Adrenal gland (tissue), 5 donors: ENCODE data around the gene AFDN.

Experiments used
- POLR2A ChIP-seq, 2 donors: fragments of 450-650 bp; IDR thresholded peaks; one replicate each; pipeline ENCODE4 v1.6.1; 2017; ENCODE audit warnings: antibody characterized with exemption in 2 of 2, mild to moderate bottlenecking in 2 of 2, moderate library complexity in 1 of 2
- TF ChIP-seq, protein P1 (sequence below), 6 experiments: fragments of 450-650 bp in 4 of 6; fragments of 200-600 bp in 2 of 6; sonication (generic) in 1 of 6; IDR thresholded peaks; 1 replicate in 5 of 6; 2 replicates in 1 of 6; pipeline versions ENCODE4 v1.5.1 to v1.8.0; 2016 to 2021; ENCODE audit warnings: antibody characterized with exemption in 6 of 6, mild to moderate bottlenecking in 2 of 6, moderate library complexity in 1 of 6
- donor health status: DM: no; HTN: no; CAD: no.

- TF ChIP-seq, protein P1, sequence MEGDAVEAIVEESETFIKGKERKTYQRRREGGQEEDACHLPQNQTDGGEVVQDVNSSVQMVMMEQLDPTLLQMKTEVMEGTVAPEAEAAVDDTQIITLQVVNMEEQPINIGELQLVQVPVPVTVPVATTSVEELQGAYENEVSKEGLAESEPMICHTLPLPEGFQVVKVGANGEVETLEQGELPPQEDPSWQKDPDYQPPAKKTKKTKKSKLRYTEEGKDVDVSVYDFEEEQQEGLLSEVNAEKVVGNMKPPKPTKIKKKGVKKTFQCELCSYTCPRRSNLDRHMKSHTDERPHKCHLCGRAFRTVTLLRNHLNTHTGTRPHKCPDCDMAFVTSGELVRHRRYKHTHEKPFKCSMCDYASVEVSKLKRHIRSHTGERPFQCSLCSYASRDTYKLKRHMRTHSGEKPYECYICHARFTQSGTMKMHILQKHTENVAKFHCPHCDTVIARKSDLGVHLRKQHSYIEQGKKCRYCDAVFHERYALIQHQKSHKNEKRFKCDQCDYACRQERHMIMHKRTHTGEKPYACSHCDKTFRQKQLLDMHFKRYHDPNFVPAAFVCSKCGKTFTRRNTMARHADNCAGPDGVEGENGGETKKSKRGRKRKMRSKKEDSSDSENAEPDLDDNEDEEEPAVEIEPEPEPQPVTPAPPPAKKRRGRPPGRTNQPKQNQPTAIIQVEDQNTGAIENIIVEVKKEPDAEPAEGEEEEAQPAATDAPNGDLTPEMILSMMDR (IDR thresholded peaks at IDR 0.05) = peak in 5 of 6 experiments; percentile 4 to 53 (median 32)
- TF ChIP-seq POLR2A (IDR thresholded peaks at IDR 0.05) = no peak
Measured at GRCh38 chr6:167907837-167908681, 81.3 kb downstream of the AFDN start.
